ENCODE measurements around the gene OMA1.
A peak's percentile ranks its signal among the peaks of the same experiment; 100 is the strongest.
"Not testable (repeated sequence)": the region's sequence is repeated elsewhere in the genome, so short reads cannot be mapped to it uniquely, and the experiment has no call there.

The OMA1 gene

DNA sequence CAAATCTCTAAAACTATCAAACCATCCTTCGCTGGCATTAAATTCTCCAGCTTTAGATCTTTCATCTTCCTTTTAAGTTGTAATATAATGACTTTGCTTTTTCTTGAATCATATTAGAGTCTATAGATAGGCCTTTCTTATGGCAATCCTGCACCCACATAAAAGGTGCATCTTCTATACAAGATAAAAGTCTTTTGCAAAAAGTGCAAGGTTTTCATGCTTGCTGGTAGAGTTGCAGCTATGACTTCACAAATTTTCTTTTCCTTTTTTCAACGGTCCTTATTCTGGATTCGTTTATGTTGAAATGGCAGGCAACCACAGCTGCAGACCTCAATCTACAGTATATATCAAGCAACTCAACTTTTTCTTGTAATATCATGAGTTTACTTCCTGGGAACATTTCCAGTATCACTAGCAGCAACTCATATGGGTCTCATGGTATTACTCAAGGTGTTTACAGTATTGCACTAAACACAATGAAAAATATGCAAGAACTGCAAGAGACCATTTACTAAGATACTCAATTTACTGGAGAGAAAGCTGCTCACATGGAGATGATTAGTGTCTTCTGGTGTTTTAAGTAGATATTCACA lies 22.1 kb downstream of the OMA1 start:
- peak in 1 of 5 experiments; percentile 75 for DNase-seq

GRCh38 chr1:58515794-58516401 lies 30.6 kb downstream of the OMA1 start:
- DNase-seq, result peak in 3 of 5 experiments; percentile 3 to 70 (median 25)

GRCh38 chr1:58513956-58514355 lies 32.6 kb downstream of the OMA1 start:
- DNase-seq, result no peak

- DNase-seq, result no peak
These were observed 37.9 kb downstream of the OMA1 start for GRCh38 chr1:58508629-58509028.

DNA sequence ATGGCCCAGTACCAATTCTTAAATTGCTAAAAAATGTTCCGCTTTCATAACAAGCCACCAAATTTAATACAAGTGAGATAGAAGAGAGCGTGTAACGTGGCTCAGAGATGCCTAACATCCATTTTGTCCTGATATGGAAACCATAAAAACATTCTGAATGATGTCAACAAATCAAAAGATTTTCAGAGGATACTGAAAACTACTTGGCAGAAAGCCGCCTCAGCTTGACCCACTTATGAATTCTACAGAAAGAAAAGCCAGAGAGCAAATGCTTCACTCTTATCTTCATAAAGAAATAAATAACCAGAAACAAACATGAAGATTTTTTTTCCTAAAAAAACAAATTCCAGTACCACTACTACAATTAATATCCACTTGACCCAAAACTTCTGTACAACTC lies 41.2 kb downstream of the OMA1 start:
- DNase-seq, result no peak

DNA sequence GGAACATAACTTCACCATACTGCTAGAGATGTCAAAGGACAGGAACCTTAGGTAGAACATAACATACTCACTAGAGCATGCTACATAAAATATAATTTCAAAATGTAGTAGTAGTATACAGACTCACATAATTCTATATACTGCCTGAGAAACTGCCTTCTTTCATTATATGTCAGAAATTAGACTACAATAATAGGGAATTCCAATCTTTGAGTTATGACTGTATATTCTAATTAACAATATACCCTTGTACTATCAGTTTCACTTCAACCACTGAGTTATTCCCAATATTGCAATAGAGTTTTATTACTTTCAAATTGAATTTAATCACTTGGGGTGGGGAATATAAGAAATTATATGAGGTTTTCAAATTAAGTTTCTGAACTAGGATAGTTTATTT lies 44.0 kb downstream of the OMA1 start:
- DNase-seq, result no peak

GRCh38 chr1:58500043-58500442 lies 46.5 kb downstream of the OMA1 start:
- DNase-seq, result no peak

- DNase-seq, result no peak
These were observed 49.0 kb downstream of the OMA1 start for GRCh38 chr1:58497499-58497898.

- no peak for DNase-seq
These were observed 50.5 kb downstream of the OMA1 start for GRCh38 chr1:58496042-58496441.

GRCh38 chr1:58488914-58489313 lies 57.6 kb downstream of the OMA1 start:
- not testable (repeated sequence) for DNase-seq

GRCh38 chr1:58487002-58487401 lies 59.5 kb downstream of the OMA1 start:
- peak in 1 of 5 experiments; percentile 34 for DNase-seq

DNA sequence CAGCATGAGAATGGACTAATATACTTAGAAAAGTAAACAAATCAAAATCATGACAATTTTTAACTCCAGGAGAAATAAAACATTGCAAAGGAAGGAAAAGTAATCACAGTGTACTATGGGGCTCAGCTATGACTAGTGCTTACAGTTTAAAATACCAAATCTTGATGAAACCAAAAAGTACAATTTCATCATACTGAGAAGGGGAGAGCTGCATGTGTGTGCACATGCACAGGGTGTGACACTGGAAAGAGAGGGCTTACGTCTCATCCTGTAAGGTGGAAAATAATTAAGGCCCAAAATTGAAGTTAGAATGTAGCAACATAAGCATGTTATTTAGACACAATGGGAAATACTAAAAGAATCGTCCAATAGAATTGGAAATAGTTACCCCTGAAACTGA lies 64.6 kb downstream of the OMA1 start:
- DNase-seq, result no peak

DNA sequence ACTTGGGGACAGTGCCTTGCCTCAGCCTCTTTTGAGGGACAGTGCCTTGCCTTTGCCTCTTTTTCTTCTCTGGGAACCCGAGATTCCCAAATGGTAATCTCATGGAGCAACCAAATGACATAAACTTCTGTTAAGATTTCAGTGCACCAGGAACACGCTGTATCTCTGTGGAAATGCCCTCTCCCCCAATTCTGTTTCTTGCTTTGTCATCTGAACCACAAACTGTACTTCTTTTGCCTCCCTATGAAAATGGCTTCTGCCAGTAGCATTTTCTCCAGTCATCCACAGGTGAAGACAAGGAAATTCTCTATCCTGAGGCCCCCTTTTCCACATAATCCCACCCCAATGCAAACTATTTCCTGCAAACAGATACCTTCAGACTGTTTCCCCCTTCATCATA lies 66.3 kb downstream of the OMA1 start:
- DNase-seq, result no peak

DNA sequence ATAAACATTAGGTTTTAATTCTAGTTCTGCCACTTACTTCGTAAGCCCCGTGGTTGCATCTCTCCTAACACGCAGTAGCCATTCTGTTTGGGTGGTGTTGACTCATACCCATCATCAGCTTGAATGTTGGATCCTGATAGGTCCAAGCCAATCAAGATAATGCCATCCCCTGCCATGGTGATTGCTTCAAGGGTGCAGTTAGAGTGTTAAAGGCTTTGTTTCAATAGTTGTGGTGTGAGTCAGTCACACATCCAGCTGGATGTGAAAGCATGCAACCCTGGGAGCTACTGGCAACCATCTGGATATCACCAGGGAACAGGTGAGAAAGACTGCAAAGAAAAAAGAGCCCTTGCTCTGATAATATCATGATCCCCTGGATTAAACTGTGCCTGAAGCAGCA lies 69.1 kb downstream of the OMA1 start:
- DNase-seq, result no peak

DNA sequence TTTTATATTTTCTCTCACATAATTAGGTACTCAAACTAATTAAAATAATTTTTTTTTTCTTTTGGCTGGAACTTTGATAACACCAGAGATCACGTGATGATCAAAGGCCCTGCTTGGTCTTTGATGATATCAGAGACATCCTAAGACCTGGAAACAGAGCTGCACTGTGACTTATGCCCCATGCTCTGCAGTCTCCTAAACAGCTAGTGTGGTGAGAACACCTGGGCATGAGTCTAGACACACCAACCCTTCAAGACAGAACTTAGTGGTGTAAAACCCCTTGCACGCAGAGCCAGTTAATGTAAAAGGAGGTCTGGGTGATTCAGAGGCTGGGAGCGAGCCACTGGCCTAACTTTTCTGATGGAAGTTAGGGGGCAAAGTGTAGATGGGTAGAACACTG lies 70.3 kb downstream of the OMA1 start:
- DNase-seq, result no peak

DNA sequence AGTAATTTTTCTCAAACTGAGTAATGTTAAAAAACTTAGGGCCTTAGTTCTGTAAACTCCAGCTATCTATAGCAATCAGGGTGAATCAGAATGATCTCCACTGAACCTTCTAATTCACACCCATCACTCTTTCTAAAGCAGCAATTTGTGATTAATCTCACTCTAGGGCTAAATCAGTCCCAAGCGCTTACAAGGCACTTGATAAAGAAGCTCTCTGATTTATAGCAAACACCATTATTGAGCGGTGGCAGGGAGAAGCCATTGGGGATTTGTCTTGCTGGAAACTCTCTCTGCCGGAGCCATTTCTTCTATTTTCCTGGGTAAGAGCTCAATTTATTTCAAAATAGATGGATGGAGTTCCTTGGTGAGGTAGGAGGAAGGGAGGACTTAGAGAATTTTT lies 77.0 kb downstream of the OMA1 start:
- DNase-seq, result no peak

DNA sequence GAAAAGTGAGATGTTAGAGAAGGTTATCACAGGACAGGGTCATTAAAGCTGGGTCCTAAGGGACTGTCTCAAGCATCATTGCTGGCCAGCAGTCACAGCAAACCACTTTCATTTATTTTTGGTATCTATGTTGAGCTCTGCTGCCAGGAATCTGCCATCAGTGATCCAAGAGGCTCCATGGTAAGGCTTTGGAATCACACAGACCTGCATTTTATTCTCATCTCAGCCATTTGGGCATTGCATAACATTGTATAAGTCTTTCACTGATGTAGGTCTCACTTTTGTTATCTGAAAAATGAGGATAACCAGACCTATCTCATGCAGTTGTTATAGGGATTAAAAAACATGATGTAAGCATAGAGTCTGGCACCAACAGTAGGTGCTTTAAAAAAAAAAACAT lies 77.5 kb downstream of the OMA1 start:
- DNase-seq, result no peak

GRCh38 chr1:58468612-58469011 lies 77.9 kb downstream of the OMA1 start:
- DNase-seq, result no peak

DNA sequence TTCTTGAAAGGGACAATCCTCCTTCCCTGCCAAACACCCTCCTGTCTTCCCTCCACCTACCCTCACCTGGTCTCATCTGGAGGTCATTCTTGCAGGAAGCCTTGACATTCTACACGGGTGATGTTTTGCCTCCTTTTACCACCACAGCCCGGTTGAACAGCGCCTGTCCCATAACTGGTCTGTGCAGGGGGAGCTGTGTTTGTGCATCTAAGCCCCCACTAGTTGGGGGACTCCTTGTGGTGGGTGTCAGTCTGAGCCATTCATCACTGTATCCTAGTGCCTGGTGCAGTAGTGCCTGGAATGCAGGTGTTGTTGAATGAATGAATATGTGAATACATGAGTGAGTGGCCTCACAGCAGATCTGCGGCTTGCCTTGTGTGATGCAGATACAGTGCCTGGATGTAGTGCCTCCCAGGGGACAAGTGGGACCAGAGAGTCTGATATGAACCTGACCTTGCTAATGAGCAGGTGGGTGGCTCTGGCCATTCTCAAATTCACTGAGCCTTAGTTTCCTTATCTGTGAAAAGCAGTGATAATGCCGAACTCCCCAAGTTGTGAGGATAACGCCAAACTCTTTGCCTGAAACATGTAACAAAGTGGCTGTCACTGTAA lies 79.8 kb downstream of the OMA1 start:
- no peak for DNase-seq

- DNase-seq, result no peak
These were observed 80.5 kb downstream of the OMA1 start for GRCh38 chr1:58465825-58466629.

GRCh38 chr1:58465176-58465575 lies 81.3 kb downstream of the OMA1 start:
- no peak for DNase-seq

GRCh38 chr1:58460469-58460868 lies 86.1 kb downstream of the OMA1 start:
- no peak for DNase-seq

- no peak for DNase-seq
These were observed 86.6 kb downstream of the OMA1 start for GRCh38 chr1:58459911-58460310.
